Cardiac muscle cell (in vitro differentiated cells and primary cell): ENCODE data around the gene EXOC5. TPM values are rescaled to one million over a fixed set of nuclear protein-coding genes. Genes with fewer than 3 reads are reported as not detected.

Source experiments
- DNase-seq, 2 donors: peaks; one replicate each; pipeline versions ENCODE4 v3.0.0 to v3.0.0-alpha.2; 2010 to 2017; ENCODE audit warnings: low read depth in 1 of 2, low spot score in 1 of 2
- H3K27ac ChIP-seq: fragments of 200-600 bp; sonication (generic); 2 replicates; pipeline ENCODE4 v1.5.1; 2016
- H3K27me3 ChIP-seq: fragments of 200-600 bp; sonication (generic); 2 replicates; pipeline ENCODE4 v1.6.0; 2016; ENCODE audit warnings: control low read depth
- H3K36me3 ChIP-seq: fragments of 200-600 bp; sonication (generic); 2 replicates; pipeline ENCODE4 v1.5.1; 2016; ENCODE audit warnings: control low read depth
- H3K4me1 ChIP-seq: fragments of 200-600 bp; sonication (generic); 2 replicates; pipeline ENCODE4 v1.8.1; 2017; ENCODE audit warnings: low read depth, mild to moderate bottlenecking, mixed run types
- H3K4me3 ChIP-seq: fragments of 200-600 bp; sonication (generic); 2 replicates; pipeline ENCODE4 v1.5.1; 2016; ENCODE audit warnings: mild to moderate bottlenecking
- H3K9me3 ChIP-seq: fragments of 200-600 bp; sonication (generic); 2 replicates; pipeline ENCODE4 v1.5.1; 2017; ENCODE audit warnings: low read depth, mild to moderate bottlenecking, control low read depth
- polyA plus RNA-seq: library from polyadenylated mRNA; unstranded; fragments of >200 nt; fragmentation: Nextera tagmentation; extraction: Ambion mirVana; gene quantifications from 2 replicates; pipeline ENCODE4 v1.2.1, GENCODE V29; 2016
- total RNA-seq: library from RNA; depleted of rRNA; stranded (reverse); fragments of >200 nt; gene quantifications from 2 replicates; pipeline ENCODE4 v1.2.3, GENCODE V29; 2016
- TF ChIP-seq, protein P1 (sequence below): IDR thresholded peaks from 2 replicates; pipeline ENCODE4 v1.5.1; 2012; ENCODE audit warnings: low read depth, mild to moderate bottlenecking, low read length

The EXOC5 gene
- total and polyA plus RNA-seq, 2 experiments from 2014 or later, result 61.9 to 73.4 TPM

- Histone ChIP-seq H3K36me3 (no peaks in the 10 kb centered on the region), H3K27ac (no peak overlapping the region), H3K9me3 (no peaks in the 10 kb centered on the region), H3K4me1 (no peaks in the 10 kb centered on the region), H3K27me3 (no peaks in the 10 kb centered on the region), H3K4me3 (no peak overlapping the region)
- TF ChIP-seq, protein P1, sequence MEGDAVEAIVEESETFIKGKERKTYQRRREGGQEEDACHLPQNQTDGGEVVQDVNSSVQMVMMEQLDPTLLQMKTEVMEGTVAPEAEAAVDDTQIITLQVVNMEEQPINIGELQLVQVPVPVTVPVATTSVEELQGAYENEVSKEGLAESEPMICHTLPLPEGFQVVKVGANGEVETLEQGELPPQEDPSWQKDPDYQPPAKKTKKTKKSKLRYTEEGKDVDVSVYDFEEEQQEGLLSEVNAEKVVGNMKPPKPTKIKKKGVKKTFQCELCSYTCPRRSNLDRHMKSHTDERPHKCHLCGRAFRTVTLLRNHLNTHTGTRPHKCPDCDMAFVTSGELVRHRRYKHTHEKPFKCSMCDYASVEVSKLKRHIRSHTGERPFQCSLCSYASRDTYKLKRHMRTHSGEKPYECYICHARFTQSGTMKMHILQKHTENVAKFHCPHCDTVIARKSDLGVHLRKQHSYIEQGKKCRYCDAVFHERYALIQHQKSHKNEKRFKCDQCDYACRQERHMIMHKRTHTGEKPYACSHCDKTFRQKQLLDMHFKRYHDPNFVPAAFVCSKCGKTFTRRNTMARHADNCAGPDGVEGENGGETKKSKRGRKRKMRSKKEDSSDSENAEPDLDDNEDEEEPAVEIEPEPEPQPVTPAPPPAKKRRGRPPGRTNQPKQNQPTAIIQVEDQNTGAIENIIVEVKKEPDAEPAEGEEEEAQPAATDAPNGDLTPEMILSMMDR, result no peak
- no peak for DNase-seq
These were observed 29.1 kb upstream of the EXOC5 start for GRCh38 chr14:57297852-57298251.

GRCh38 chr14:57295239-57295638, 26.5 kb upstream of the EXOC5 start:
- Histone ChIP-seq H3K4me3 (no peak overlapping the region), H3K27ac (no peak overlapping the region), H3K9me3 (no peaks in the 10 kb centered on the region), H3K27me3 (no peaks in the 10 kb centered on the region), H3K4me1 (no peaks in the 10 kb centered on the region), H3K36me3 (no peaks in the 10 kb centered on the region)
- no peak for DNase-seq
- TF ChIP-seq, protein P1, result no peak

DNA sequence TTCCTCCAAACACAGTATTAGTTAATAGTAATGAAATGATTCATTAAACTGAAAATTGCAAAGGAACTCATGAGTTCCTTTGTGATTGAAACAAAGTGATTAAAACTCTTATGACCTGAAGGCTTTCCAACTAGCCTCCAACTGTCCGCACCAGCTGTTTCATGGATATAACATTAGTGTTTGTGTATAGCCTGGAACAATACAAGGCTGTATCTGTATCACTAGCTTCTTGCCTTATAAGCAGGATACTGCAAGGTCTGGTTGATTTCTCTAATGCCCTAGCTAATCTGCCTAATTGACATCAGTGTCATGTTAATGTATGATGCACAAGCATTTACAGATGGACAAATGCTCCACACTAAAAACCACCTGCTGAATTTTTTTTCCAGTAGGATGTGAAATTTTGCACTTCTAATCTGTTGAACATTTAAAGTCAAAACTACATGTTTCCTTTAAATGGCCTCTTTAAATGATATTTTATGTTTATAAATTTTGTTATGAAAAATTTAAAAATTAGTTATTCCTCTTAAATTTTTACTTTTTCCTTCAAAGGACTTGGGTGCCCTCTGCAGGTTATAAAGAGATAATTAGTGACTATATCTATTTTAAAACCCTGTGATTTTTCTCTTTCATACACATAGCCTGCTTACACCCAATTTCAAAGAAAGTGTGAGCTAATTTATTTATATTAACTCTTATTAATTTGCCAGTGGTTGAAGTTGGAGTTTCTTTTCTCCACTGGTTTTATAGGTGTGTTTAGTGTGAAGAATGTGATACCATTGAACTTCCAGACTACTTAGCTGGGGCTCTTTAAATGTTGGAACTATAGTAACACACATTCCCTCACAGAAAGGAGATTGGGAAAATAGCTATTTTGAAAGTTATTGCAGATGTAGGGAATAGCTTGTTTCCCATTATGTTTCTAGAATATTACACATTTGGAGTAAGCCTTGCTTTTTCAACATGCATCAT, 25.4 kb upstream of the EXOC5 start:
- TF ChIP-seq, protein P1, result peak; percentile 35
- H3K4me1 ChIP-seq, result no peaks in the 10 kb centered on the region
- H3K36me3 ChIP-seq, result peaks cover 4% of the 10 kb centered on the region
- H3K4me3 ChIP-seq, result no peak overlapping the region
- DNase-seq, result peak in 1 of 2 donors; percentile 35
- no peak overlapping the region for H3K27ac ChIP-seq
- no peaks in the 10 kb centered on the region for H3K9me3 ChIP-seq
- H3K27me3 ChIP-seq, result no peaks in the 10 kb centered on the region

DNA sequence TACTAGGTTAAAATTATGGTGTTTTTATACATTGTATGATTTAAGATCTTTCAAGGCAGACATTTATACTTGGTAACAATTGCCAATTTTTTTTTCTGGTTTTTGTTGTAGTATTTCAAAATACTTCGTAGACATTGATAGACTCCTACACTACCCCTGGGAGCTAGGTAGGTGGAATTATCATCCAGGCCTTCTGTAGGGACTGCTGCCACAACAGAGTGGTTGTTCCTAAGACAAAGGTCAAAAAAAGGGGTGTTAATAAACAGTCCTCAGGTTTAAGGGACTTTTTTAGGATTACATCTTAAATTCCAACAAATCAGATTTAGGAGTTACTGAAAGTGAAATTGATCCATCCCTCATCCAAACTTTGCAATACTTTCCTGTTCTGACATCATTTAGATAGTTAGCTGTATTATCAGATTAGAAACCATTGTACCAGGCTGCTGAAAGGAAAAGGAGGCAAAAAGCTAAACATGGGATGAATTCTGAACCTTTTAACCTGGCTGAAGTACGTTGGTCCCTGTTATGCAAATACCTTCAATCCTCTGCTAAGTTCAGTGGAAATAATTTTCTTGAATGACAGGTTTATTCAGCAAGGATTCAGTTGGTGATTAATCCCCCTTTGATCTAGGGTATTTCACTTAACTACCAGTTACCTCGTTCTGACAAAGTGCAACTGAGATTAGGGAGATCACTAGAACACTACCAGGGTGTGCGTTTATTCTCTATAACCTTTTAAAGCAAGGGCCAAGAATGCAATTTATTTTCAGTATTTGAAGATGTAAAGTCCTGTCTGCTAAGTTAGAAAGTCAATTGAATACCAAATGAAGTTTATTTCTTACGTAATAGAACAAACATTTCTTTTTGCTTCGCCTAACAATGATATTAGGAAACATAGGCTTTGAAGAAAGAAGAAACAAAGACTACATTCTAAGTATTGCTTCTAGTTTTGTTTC, 23.3 kb upstream of the EXOC5 start:
- no peak for DNase-seq
- Histone ChIP-seq H3K4me1 (peaks cover 16% of the 10 kb centered on the region), H3K4me3 (no peak overlapping the region)

DNA sequence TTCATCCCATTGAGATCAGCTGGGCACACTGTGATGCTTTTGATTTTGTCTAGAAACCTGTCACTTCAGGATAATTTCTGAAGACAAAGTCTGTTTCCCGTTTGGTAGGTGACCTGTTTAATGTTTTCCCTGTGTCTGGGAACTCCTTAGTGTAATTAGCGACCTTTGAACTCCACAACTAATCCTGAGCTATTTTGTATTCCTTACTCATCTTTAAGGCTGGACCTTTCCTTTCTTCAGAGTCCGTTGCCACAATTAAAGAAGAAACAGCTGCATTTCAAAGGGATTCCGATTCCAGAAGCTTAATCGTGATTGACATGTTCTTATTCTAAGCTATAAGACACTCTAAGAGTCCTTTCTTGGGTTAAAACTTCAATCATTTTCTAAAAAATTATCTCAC, 22.0 kb upstream of the EXOC5 start:
- Histone ChIP-seq H3K27ac (no peak overlapping the region), H3K4me1 (peaks cover 16% of the 10 kb centered on the region), H3K36me3 (peaks cover 20% of the 10 kb centered on the region), H3K4me3 (no peak overlapping the region), H3K27me3 (no peaks in the 10 kb centered on the region), H3K9me3 (no peaks in the 10 kb centered on the region)
- TF ChIP-seq, protein P1, result no peak
- DNase-seq, result no peak

More for the DNA sequence above, 23.3 kb upstream of the EXOC5 start:
- H3K27ac ChIP-seq, result no peak overlapping the region
- TF ChIP-seq, protein P1, result no peak
- peaks cover 8% of the 10 kb centered on the region for H3K36me3 ChIP-seq
- no peaks in the 10 kb centered on the region for H3K9me3 ChIP-seq
- H3K27me3 ChIP-seq, result no peaks in the 10 kb centered on the region
